Fibroblast of the conjunctiva (primary cell): ENCODE data around the gene ANKRD12.
"Not testable (repeated sequence)": the region's sequence is repeated elsewhere in the genome, so short reads cannot be mapped to it uniquely, and the experiment has no call there.

ENCODE experiments used
- DNase-seq: peaks from one replicate; pipeline ENCODE4 v3.0.0-alpha.2; 2010; ENCODE audit warnings: low read depth

ANKRD12 gene

DNA sequence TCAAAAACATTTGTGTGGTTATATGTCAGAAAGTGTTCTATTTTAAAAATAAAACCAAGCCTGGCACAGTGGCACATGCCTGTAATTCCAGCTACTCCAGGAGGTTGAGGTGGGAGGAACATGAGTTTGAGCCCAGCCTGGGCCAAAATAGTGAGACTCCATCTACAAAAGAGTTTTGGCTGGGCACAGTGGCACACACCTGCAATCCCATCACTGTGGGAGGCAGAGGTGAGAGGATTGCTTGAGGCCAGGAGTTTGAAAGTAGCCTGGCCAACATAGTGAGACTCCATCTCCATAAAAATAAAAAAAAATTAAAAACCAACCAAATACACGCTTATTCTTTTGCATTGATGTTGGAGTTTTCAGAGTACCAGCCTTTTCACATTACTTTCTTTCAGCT, 9.6 kb downstream of the ANKRD12 start:
- no peak for DNase-seq

DNA sequence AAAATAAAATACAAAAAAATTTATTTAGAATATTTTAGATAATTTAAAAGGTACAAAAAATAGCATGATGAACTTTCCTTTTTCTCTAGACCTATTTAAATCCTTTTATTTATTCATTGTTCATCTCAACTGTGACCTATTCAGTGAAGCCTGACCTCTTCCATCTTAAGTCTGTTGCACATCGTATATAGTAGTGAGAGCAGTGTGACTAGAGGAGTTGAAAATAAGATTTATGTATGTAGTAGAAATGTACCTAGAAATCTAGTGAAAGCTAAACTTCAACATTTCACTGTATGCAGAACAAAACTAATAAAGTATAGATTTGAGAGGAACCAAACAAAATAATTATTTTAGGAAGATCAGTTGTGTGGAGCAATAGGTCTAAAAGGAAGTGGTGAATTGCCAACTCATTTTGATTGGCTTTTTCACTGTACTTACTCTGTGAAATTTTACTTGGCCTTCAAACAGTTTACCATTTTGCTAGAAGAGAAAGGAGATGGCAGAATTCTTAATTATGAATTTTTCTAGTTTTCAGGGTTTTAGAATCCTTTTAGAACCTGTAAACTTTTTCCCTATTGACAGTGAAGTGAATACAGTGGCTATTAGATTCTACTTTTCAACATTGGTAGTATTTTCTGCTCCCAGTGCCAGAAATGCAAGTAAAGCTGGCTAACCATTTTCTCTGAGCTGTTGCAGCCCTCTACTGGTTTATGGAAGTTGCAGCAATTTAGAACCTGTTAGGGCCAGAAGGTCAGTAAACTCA, 11.0 kb downstream of the ANKRD12 start:
- DNase-seq: peak; percentile 76

DNA sequence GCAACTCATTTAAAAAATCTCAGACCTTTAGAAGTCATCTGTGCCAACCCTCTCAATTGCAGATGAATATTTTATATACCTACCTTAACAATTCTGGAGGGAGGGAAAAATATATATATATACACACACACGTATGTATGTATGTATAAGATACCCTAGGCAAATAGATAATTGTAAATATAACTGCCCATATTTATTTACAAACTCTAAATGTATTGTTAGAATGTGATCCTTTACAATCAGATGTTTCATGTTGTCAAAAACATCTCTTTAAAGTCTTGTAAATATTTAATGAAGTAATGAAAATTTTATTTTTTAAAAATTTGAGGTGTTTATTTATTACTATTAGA, 11.6 kb downstream of the ANKRD12 start:
- DNase-seq: no peak

DNA sequence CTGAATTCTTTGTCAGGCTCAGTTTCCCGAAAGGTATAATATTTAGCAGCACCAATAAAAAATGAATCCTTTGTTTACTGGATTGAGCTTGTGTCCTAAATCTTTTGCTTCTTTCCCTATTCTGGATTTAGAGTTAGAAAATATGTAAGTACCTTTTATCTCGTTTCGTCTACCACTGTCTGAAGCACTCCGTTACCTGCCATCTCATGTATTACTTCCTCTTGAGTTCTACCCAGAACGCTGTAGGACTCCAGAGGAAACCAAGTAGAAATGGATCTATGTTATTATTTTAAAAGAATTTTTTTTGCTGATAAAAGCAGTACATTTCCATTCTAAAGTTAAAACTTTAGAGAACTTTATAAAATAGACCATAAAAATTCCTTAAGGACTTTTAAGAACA, 13.5 kb downstream of the ANKRD12 start:
- no peak for DNase-seq

DNA sequence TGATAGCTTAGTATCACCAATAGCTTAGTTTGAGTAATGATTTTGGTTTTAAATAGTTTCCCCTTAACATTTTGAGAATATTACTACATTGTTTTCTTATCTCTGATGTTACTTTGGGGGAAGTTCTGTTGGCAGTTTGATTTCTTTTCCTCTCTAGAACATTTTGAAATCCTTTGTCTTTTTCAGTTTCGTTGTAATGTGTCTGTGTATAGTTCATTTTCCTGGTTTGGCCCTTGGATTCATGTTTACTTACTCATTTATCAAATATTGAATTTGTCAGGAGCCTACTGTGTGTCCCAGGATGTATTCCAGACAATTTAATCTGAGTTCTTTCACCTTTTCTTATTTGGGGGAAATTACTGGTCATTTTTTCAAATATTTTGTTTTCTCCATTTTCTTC, 16.7 kb downstream of the ANKRD12 start:
- no peak for DNase-seq

DNA sequence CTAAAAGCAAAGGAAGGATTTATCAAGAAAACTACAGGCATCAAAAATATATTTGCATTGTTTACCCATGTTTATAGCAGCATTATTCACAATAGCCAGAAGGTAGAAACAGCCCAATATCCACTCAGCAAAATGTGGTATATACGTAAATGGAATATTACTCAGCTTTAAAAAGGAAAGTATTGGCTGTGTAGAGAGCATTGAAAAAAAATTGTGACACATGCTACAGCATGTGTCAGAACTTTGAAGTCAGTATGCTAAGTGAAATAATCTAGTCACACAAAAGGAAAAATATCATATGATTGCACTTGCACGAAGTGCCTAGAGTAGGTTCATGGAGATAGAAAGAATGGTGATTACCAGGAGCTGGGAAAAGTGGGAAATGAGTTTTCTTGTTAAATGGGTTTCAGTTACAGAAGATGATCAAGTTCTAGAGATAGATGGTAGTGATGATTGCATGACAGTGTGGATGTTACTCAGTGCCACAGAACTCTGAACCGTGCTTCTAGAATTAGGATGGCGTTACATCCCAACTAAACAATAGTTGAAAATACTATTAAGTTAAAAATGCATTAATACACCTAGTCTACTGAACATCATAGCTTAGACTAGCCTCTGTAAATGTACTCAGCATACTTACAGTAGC, 20.1 kb downstream of the ANKRD12 start:
- no peak for DNase-seq

DNA sequence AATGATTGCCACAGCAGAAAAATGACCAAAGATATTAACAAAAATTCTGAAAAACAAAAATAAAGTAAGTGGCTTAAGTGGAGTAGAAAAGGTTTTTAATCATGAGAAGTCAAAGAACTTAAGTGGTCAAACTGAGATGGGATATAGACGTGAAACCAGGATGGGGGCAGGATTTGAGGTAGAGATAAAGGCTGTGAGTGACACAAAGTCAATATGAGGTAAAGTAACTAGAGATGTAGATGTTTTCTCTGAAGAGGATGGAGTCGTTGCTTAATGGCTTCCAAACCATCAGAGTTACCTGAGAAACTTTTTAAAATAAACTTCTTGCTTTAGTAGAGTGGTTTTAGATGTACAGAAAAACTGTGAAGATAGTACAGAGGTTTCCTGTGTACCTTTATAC, 21.2 kb downstream of the ANKRD12 start:
- no peak for DNase-seq

DNA sequence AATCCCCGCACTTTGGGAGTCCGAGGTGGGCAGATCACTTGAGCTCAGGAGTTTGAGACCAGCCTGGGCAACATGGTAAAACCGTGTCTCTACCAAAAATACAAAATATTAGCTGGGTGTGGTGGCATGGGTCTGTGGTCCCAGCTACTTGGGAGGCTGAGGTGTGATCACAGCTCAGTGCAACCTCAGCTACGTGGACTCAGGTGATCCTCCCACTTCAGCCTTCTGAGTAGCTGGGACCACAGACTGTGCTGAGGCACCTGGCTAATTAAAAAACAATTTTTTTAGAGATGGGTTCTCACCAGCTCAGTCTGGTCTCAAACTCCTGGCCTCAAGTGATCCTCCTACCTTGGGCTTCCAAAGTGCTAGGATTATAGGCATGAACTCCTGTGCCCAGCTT, 23.4 kb downstream of the ANKRD12 start:
- no peak for DNase-seq

DNA sequence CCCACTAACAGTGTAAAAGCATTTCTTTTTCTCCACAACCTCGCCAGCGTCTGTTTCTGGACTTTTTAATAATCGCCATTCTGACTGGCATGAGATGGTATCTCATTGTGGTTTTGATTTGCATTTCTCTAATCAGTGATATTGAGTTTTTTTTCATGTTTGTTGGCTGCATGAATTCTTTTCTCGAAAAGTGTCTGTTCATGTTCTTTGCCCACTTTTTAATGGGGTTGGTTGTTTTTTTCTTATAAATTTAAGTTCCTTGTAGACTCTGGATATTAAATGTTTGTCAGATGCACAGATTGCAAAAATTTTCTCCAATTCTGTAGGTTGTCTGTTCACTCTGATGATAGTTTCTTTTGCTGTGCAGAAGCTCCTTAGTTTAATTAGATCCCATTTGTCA, 26.1 kb downstream of the ANKRD12 start:
- not testable (repeated sequence) for DNase-seq

DNA sequence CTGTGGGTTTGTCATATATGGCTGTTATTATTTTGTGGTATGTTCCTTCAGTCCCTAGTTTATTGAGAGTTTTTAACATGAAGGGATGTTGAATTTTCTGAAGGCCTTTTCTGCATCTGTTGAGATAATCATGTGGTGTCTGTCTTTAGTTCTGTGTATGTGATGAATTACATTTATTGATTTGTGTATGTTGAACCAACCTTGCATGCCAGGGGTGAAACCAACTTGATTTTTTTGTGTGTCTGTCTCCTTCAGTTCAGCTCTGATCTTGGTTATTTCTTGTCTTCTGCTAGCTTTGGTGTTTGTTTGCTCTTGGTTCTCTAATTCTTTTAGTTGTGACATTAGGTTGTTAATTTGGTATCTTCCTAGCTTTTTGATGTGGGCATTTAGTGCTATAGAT, 27.6 kb downstream of the ANKRD12 start:
- DNase-seq: not testable (repeated sequence)

DNA sequence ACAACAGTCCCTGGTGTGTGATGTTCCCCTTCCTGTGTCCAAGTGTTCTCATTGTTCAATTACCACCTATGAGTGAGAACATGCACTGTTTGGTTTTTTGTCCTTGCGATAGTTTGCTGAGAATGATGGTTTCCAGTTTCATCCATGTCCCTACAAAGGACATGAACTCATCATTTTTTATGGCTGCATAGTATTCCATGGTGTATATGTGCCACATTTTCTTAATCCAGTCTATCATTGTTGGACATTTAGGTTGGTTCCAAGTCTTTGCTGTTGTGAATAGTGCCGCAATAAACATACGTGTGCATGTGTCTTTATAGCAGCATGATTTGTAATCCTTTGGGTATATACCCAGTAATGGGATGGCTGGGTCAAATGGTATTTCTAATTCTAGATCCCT, 29.3 kb downstream of the ANKRD12 start:
- DNase-seq: not testable (repeated sequence)

DNA sequence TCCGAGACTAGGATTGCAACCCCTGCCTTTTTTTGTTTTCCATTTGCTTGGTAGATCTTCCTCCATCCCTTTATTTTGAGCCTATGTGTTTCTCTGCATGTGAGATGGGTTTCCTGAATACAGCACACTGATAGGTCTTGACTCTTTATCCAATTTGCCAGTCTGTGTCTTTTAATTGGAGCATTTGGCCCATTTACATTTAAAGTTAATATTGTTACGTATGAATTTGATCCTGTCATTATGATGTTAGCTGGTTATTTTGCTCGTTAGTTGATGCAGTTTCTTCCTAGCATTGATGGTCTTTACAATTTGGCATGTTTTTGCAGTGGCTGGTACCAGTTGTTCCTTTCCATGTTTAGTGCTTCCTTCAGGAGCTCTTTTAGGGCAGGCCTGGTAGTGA, 32.9 kb downstream of the ANKRD12 start:
- DNase-seq: not testable (repeated sequence)

DNA sequence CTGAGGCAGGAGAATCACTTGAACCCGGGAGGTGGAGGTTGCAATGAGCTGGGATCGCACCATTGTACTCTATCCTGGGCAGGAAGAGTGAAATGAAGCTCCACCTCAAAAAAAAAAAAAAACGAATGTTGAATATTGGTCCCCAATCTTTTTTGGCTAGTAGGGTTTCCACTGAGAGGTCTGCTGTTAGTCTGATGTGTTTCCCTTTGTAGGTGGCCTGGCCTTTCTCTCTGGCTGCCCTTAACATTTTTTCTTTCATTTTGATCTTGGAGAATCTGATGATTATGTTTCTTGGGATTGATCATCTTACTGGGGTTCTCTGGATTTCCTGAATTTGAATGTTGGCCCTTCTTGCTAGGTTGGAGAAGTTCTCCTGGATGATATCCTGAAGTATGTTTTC, 35.3 kb downstream of the ANKRD12 start:
- not testable (repeated sequence) for DNase-seq

DNA sequence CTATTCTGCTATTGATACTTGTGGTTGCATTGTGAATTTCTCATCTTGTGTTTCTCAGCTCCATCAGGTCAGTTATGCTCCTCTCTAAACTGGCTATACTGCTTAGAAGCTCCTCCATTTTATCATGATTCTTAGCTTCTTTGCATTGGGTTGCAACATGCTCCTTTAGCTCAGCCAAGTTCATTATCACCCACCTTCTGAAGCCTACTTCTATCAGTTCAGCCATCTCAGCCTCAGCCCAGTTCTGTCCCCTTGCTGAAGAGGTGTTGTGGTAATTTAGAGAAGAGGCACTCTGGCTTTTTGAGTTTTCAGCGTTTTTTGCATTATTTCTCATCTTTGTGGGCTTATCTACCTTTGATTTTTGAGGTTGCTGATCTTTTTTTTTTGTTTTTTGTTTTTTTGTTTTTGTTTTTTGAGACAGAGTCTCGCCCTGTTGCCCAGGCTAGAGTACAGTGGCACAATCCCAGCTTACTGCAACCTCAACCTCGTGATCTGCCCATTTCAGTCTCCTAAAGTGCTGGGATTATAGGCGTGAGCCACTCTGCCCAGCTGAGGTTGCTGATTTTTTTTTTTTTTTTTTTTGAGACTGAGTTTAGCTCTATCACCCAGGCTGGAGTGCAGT, 36.0 kb downstream of the ANKRD12 start:
- no peak for DNase-seq

DNA sequence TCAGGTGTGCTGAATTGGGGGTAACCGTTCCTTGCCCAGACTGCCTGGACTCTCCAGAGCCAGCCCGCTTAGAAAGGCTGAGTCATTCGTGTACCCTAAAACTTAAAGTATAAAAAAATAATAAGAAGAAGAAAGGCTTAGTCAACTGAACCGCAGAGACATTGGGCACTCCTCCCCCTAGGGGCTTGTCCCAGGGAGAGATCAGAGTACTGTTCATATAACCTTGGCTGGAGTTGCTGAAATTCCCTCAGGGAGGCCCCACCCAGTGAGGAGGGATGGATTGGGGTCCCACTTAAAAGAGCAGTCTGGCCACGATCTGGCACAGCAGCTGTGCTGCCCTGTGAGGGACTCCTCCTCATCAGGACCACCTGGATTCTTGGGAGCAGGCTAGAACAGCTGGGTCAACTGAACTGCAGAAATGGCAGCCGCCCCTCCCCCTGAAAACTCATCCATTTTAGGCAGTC, 37.2 kb downstream of the ANKRD12 start:
- DNase-seq: no peak

DNA sequence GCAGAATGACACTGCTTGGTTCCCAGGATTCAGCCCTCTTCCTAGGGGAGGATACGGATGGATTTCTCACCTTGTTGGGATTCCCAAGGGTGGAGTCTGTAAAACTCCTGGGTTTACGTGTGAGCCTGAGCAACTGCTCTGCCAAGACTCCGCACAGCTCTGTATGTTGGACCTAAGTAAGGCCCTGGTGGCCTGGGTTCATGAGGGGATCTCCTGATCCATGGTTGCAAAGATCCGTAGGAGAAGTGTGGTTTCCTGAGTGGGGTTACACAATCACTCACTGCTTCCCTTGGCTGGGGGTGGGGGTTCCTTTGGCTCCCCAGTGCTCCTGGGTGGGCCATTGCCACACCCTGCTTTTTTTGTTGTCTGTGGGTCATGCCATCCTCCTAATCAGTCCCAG, 37.7 kb downstream of the ANKRD12 start:
- DNase-seq: no peak

DNA sequence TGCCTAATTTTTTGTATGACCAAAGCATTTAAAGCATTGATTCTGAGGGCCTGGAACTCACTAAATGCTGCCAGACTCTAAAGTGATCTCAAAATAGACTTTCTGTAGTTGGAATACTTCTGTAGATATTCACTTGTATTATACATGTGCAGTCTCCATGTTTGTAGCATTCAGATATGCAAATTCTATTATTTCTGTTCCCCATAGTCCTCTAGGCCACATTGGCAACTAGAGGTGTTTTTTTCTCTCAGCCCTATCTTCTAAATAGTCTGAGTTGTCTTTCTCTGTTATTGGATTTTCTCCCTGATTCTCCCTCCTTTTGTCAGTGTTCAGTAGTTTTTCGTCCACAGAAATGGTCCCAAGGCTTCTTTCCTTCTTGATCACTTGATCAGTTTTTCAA, 38.5 kb downstream of the ANKRD12 start:
- no peak for DNase-seq

DNA sequence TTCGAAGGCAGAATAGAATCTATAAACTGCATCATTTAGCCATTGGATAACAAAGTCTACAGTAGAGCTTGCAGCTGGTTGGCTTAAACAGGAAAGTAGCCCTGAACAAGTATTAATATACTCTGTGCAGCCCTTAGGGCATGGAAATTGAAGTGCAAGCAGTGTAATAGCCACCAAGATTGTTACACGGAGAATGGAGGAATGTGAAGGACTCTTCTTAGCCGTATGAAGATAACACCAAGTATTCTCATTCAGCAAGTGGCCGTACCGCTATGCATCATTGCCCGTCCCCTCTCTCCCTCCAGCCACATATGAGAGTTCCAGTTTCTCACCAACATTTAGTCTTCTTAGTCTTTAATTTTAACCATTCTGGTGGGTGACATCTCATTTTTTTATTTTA, 40.5 kb downstream of the ANKRD12 start:
- no peak for DNase-seq

DNA sequence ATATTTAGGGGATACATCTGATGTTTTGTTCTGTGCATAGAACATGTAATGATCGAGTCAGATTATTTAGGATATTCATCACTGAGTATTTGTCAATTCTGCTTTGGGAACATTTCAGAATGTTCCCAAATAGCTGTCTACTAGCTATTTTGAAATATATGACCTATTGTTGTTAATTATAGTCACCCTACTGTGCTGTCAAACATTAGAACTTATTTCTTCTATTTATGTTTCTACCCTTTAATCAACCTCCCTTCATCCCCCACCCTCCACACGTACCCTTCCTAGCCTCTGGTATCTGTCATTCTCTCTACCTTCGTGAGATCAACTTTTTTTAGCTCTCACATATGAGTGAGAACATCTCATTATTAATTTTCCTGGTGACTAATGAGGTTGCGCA, 40.9 kb downstream of the ANKRD12 start:
- no peak for DNase-seq

DNA sequence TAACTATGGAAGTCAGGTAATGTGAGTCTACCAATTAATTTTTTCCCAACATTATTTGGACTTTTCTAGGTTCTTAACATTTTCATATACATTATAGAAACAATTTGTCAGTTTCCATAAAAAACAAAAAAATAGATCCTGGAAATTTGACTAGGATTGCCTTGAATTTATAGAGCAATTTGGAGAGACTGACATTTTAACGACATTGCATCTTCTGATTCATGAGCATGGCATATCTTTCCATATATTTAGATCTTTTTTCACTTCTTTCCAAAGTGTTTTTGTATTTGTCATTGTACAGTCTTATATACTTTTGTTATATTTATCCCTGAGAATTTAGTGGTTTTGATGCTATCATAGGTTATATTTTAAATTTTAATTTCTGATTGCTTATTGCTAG, 42.0 kb downstream of the ANKRD12 start:
- DNase-seq: no peak

DNA sequence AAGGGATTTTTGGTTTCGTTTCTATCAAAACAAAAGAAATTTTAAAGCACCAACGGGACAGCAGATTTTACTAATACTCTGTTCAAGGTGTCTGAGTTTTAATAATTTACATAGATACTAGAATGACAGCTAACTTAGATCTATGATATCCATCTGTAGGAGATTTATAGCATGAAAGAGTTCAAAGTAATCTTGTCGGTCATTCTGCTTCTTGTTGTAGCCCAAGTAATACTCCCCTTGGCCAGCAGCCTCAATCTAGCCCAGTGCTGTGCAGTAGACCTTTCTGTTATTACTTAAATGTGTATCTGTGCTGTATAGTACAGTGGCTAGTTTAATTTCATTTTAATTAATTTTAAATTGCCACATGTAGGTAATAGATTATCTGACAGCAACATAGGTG, 44.7 kb downstream of the ANKRD12 start:
- DNase-seq: no peak

DNA sequence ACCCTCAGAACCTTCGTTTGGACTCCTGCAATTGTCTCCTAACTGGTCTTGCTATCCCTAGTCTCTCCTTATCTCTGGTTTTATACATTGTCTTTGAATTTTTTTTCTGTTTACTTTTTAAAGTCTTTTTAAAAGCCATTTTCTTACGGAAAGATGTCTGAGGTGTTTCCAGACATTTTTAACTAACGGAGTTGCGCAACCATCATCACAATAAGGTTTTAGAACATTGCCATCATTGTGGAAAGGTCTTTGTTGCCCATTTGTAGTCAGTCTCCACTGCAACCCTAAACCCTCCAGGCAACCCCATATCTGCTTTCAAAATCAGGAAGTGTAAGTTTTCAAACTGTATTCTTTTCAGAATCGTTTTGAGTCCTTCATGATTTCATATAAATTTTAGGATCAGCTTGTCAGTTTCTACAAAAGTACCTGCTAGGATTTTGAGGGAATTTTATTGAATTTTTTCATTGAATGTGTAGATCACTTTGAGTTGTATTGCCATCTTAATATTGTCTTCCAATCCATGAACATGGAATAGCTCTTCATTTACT, 46.3 kb downstream of the ANKRD12 start:
- no peak for DNase-seq

DNA sequence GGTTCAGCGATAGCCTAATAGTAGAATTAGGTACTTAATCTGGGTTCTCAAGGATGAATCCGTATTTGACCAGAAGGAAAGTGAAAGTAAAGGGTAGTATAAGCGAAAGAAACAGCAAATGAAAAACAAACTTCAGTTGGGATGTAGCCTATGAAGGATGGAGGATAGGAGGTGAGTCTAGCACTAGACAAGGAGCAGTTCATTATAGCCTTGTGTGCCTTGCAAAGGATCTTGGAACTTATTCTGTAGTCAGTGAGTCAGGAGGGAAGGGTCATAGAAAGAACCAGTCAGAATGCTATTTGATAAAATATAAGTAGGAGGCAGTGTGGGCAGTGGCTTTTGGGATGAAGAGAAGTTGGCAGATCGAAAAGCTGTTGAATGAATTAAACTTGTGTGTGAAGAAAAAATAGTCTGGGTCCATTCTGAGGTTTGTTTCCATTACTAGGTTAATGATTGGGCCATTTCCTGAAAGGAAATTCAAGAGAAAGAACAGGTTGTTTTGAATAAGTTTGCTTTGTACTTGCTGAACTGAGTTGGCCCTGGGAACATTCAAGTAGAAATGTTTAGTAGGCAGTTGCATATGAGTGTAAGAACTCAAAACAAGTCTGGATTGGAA, 48.5 kb downstream of the ANKRD12 start:
- DNase-seq: no peak
